ENCODE results near the gene OXTR. TPM values are rescaled to one million over a fixed set of nuclear protein-coding genes. Genes with fewer than 3 reads are reported as not detected.
A peak's percentile ranks its signal among the peaks of the same experiment; 100 is the strongest.

Gene OXTR
- total RNA-seq, 2 donors from 2014 or later: 1.6 to 3.5 TPM

GRCh38 chr3:8768364-8769087 lies 887 bp downstream of the OXTR start:
- WGBS: 5% methylated on average over 36 of the region's 36 CpGs
- Histone ChIP-seq H3K4me1 (replicated peaks) (peaks cover 4% of the 10 kb centered on the region), H3K4me3 (peak overlapping the region in 1 of 2 donors; percentile 28)

GRCh38 chr3:8767667-8768363 lies 1.6 kb downstream of the OXTR start:
- intact Hi-C loops (cut with DNase I): no loop called here
- Histone ChIP-seq H3K27ac (no peak overlapping the region), H3K4me1 (replicated peaks) (peaks cover 4% of the 10 kb centered on the region), H3K36me3 (no peaks in the 10 kb centered on the region), H3K9me3 (no peaks in the 10 kb centered on the region), H3K27me3 (replicated peaks; ENCODE audit: insufficient read depth) (peaks cover 2% of the 10 kb centered on the region), H3K4me3 (peak overlapping the region; percentile 6 to 17)
- WGBS: 6% methylated on average over 13 of the region's 74 CpGs
- TF ChIP-seq, protein P1, sequence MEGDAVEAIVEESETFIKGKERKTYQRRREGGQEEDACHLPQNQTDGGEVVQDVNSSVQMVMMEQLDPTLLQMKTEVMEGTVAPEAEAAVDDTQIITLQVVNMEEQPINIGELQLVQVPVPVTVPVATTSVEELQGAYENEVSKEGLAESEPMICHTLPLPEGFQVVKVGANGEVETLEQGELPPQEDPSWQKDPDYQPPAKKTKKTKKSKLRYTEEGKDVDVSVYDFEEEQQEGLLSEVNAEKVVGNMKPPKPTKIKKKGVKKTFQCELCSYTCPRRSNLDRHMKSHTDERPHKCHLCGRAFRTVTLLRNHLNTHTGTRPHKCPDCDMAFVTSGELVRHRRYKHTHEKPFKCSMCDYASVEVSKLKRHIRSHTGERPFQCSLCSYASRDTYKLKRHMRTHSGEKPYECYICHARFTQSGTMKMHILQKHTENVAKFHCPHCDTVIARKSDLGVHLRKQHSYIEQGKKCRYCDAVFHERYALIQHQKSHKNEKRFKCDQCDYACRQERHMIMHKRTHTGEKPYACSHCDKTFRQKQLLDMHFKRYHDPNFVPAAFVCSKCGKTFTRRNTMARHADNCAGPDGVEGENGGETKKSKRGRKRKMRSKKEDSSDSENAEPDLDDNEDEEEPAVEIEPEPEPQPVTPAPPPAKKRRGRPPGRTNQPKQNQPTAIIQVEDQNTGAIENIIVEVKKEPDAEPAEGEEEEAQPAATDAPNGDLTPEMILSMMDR (IDR thresholded peaks at IDR 0.05): peak in 2 of 4 experiments; percentile 39 to 42
- TF ChIP-seq POLR2A (IDR thresholded peaks at IDR 0.05): no peak
- DNase-seq (ENCODE audit: low spot score): peak; percentile 47

More at GRCh38 chr3:8768364-8769087, 887 bp downstream of the OXTR start:
- Histone ChIP-seq H3K27ac (no peak overlapping the region), H3K9me3 (no peaks in the 10 kb centered on the region), H3K36me3 (no peaks in the 10 kb centered on the region), H3K27me3 (replicated peaks; ENCODE audit: insufficient read depth) (peaks cover 2% of the 10 kb centered on the region)
- intact Hi-C loops (cut with DNase I): no loop called here
- no peak for DNase-seq (ENCODE audit: low spot score)
- TF ChIP-seq POLR2A (IDR thresholded peaks at IDR 0.05): no peak
- TF ChIP-seq POLR2AphosphoS5 (IDR thresholded peaks at IDR 0.05): no peak
- TF ChIP-seq, protein P1 (IDR thresholded peaks at IDR 0.05): no peak

DNA sequence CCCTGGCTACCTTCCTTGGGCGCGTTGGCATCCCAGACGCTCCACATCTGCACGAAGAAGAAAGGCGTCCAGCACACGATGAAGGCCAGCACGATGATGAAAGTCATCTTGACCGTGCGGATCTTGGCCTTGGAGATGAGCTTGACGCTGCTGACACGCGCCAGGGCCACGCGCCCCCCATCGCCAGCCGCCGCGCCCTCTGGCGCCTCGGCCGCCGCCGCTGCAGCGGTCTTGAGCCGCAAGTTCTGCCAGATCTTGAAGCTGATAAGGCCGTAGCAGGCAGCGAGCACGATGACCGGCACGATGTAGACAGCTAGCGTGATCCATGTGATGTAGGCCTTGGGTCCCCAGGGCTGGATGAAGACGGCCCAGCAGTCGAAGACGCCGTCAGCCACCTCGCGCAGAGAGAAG lies 2.2 kb downstream of the OXTR start:
- intact Hi-C loops (cut with DNase I): no loop called here
- Histone ChIP-seq H3K36me3 (no peaks in the 10 kb centered on the region), H3K9me3 (no peaks in the 10 kb centered on the region), H3K27me3 (replicated peaks; ENCODE audit: insufficient read depth) (peaks cover 2% of the 10 kb centered on the region), H3K4me3 (peak overlapping the region in 1 of 2 donors; percentile 17), H3K27ac (no peak overlapping the region), H3K4me1 (replicated peaks) (peaks cover 4% of the 10 kb centered on the region)
- 25% methylated on average over 37 of the region's 37 CpGs for WGBS
- DNase-seq (ENCODE audit: low spot score): no peak
- TF ChIP-seq, protein P1 (IDR thresholded peaks at IDR 0.05): no peak
- TF ChIP-seq POLR2A (IDR thresholded peaks at IDR 0.05): no peak
- no peak for TF ChIP-seq POLR2AphosphoS5 (IDR thresholded peaks at IDR 0.05)

GRCh38 chr3:8766148-8766547 lies 3.3 kb downstream of the OXTR start:
- 93% methylated on average over 2 of the region's 2 CpGs for WGBS
- Histone ChIP-seq H3K27ac (no peak overlapping the region), H3K4me3 (no peak overlapping the region), H3K36me3 (no peaks in the 10 kb centered on the region), H3K27me3 (replicated peaks; ENCODE audit: insufficient read depth) (peaks cover 2% of the 10 kb centered on the region), H3K9me3 (no peaks in the 10 kb centered on the region), H3K4me1 (replicated peaks) (peaks cover 4% of the 10 kb centered on the region)
- TF ChIP-seq POLR2AphosphoS5 (IDR thresholded peaks at IDR 0.05): no peak
- TF ChIP-seq, protein P1 (IDR thresholded peaks at IDR 0.05): no peak
- no peak for TF ChIP-seq POLR2A (IDR thresholded peaks at IDR 0.05)
- intact Hi-C loops (cut with DNase I): no loop called here
- no peak for DNase-seq (ENCODE audit: low spot score)
